GM12878 (cell line): ENCODE data around the gene SLC25A29. TPM values are rescaled to one million over a fixed set of nuclear protein-coding genes. Genes with fewer than 3 reads are reported as not detected.

ENCODE experiments used
- ATAC-seq: fragments of 200-7000 bp; cut with Tn5 transposase; 3 replicates; pipeline ENCODE4 v1.9.1; 2020; ENCODE audit warnings: mild to moderate bottlenecking, moderate library complexity
- BruUV-seq: library from RNA; stranded (reverse); fragments of 400-500 nt; replicated peaks from 2 replicates; lab custom pipeline; 2021; lab: Mats Ljungman, UMichigan
- CTCF ChIA-PET: fragments of 300-600 bp; sonication (Branson Sonifier 250); formaldehyde crosslinking; extraction: SDS; loops from one replicate; lab custom pipeline; 2021; ENCODE audit warnings: inconsistent platforms; lab: Yijun Ruan, JAX
- POLR2A ChIA-PET: fragments of 350-600 bp; formaldehyde crosslinking; extraction: SDS; loops from one replicate; lab custom pipeline; 2021; ENCODE audit warnings: inconsistent platforms; lab: Charles Lee
- RAD21 ChIA-PET: fragments of 300-600 bp; sonication (Branson Sonifier 250); formaldehyde crosslinking; loops from one replicate; lab custom pipeline; 2023; ENCODE audit warnings: antibody characterized with exemption; ENCODE audit not compliant: unreplicated experiment; lab: Charles Lee
- SMC1A ChIA-PET: fragments of 300-600 bp; sonication (Branson Sonifier 250); formaldehyde crosslinking; loops from one replicate; lab custom pipeline; 2023; ENCODE audit not compliant: unreplicated experiment, uncharacterized antibody; lab: Charles Lee
- DNase-seq: peaks from one replicate; pipeline ENCODE4 v3.0.0-alpha.2; 2011; ENCODE audit warnings: low read depth, low spot score
- FAIRE-seq: peaks from 3 replicates; lab custom pipeline; 2011; peaks lifted over from hg19 to GRCh38; lab: Jason Lieb, UNC
- H2AFZ ChIP-seq: 2 replicates; pipeline ENCODE4 v1.6.0; 2011; ENCODE audit warnings: low read depth, low read length, control low read depth; ENCODE audit not compliant: control insufficient read depth
- H3K27ac ChIP-seq: 2 replicates; pipeline ENCODE4 v1.5.1; 2011; ENCODE audit warnings: control low read depth; ENCODE audit not compliant: control insufficient read depth, insufficient read depth
- H3K27me3 ChIP-seq, 2 experiments: replicated peaks in 1 of 2; 2 replicates each; pipeline versions ENCODE4 v1.6.0 to v1.6.1; 2011; ENCODE audit warnings: low read length in 1 of 2; ENCODE audit not compliant: control insufficient read depth in 2 of 2, insufficient read depth in 2 of 2
- H3K36me3 ChIP-seq, 2 experiments: 2 replicates each; pipeline ENCODE4 v1.5.1; 2011; ENCODE audit warnings: low read length in 1 of 2; ENCODE audit not compliant: control insufficient read depth in 2 of 2, insufficient read depth in 2 of 2
- H3K4me1 ChIP-seq: 2 replicates; pipeline ENCODE4 v1.6.1; 2011; ENCODE audit warnings: mild to moderate bottlenecking, low read length, moderate library complexity, mixed read lengths; ENCODE audit not compliant: control insufficient read depth, insufficient read depth
- H3K4me2 ChIP-seq: 2 replicates; pipeline ENCODE4 v1.6.0; 2011; ENCODE audit warnings: control low read depth; ENCODE audit not compliant: control insufficient read depth, insufficient read depth
- H3K4me3 ChIP-seq: fragments of 200-600 bp; sonication (generic); 2 replicates; pipeline ENCODE4 v1.5.1; 2016
- H3K79me2 ChIP-seq: 2 replicates; pipeline ENCODE4 v1.6.0; 2011; ENCODE audit warnings: low read length; ENCODE audit not compliant: control insufficient read depth, insufficient read depth
- H3K9ac ChIP-seq: 2 replicates; pipeline ENCODE4 v1.8.0; 2011; ENCODE audit warnings: low read length, control low read depth, mixed read lengths; ENCODE audit not compliant: control insufficient read depth, insufficient read depth
- H3K9me3 ChIP-seq: replicated peaks from 3 replicates; pipeline ENCODE4 v1.5.1; 2011; ENCODE audit warnings: mild to moderate bottlenecking, low read length; ENCODE audit not compliant: control insufficient read depth, insufficient read depth
- H4K20me1 ChIP-seq: 2 replicates; pipeline ENCODE4 v1.6.0; 2011; ENCODE audit not compliant: control insufficient read depth, insufficient read depth
- BHLHE40 ChIP-seq, 2 experiments: fragments of 450-650 bp in 1 of 2; IDR thresholded peaks; 2 replicates each; pipeline ENCODE4 v1.6.1; 2011 to 2017; ENCODE audit warnings: low read depth in 2 of 2, borderline replicate concordance in 1 of 2, improper control_type of control experiment in 1 of 2, low read length in 1 of 2, mild to moderate bottlenecking in 1 of 2
- EGR1 ChIP-seq, 2 experiments: IDR thresholded peaks; 1 replicate in 1 of 2; 2 replicates in 1 of 2; pipeline ENCODE4 v1.6.1; 2011 to 2012; ENCODE audit warnings: low read depth in 2 of 2, low read length in 2 of 2, borderline replicate concordance in 1 of 2, mild to moderate bottlenecking in 1 of 2, moderate library complexity in 1 of 2
- MTA2 ChIP-seq: fragments of 450-650 bp; IDR thresholded peaks from 2 replicates; pipeline ENCODE4 v1.6.1; 2016; ENCODE audit warnings: low read depth, mild to moderate bottlenecking, moderate library complexity
- MXI1 ChIP-seq: fragments of 150-350 bp; IDR thresholded peaks from 2 replicates; pipeline ENCODE4 v1.6.1; 2011; ENCODE audit warnings: low read depth, mild to moderate bottlenecking, inconsistent platforms, low read length, improper control_type of control experiment
- NR2C1 ChIP-seq: fragments of 450-650 bp; IDR thresholded peaks from 2 replicates; pipeline ENCODE4 v1.6.1; 2017; ENCODE audit warnings: antibody characterized with exemption, mild to moderate bottlenecking, moderate library complexity
- RAD21 ChIP-seq: IDR thresholded peaks from 2 replicates; pipeline ENCODE4 v1.6.1; 2011; ENCODE audit warnings: mild to moderate bottlenecking, low read depth, low read length, moderate library complexity; ENCODE audit not compliant: insufficient read depth
- RB1 ChIP-seq: fragments of 450-650 bp; formaldehyde crosslinking; IDR thresholded peaks from 2 replicates; pipeline ENCODE4 v1.6.1; 2017; ENCODE audit warnings: mild to moderate bottlenecking, borderline replicate concordance
- SMAD5 ChIP-seq: IDR thresholded peaks from 2 replicates; pipeline ENCODE4 v1.6.1; 2016; ENCODE audit warnings: antibody characterized with exemption, low read depth
- SMC3 ChIP-seq: IDR thresholded peaks from 2 replicates; pipeline ENCODE4 v1.6.1; 2011; ENCODE audit warnings: low read length, improper control_type of control experiment, borderline replicate concordance
- ZNF622 ChIP-seq: fragments of 450-650 bp; IDR thresholded peaks from 2 replicates; pipeline ENCODE4 v1.6.1; 2017; ENCODE audit warnings: mild to moderate bottlenecking, inconsistent platforms
- WGBS: methylation state at CpG from one replicate; pipeline ENCODE4 v1.1.6; 2016; ENCODE audit warnings: low lambda C conversion rate; ENCODE audit not compliant: insufficient replicate concordance, insufficient coverage; ENCODE audit errors: missing lambda C conversion rate; 5-methylcytosine and 5-hydroxymethylcytosine counted together
- in situ Hi-C: fragments of 300-500 bp; cut with MboI; formaldehyde crosslinking; loops from 9 replicates; pipeline ENCODE4 v1.14.3; 2018; ENCODE audit warnings: mixed read lengths
- intact Hi-C: fragments of 100-400 bp; cut with micrococcal nuclease; formaldehyde crosslinking; loops from one replicate; pipeline ENCODE4 v1.14.2; 2022; ENCODE audit not compliant: unreplicated experiment
- polyA plus RNA-seq, 11 experiments: library from polyadenylated mRNA; depleted of rRNA in 4 of 11; unstranded in 6 of 11; stranded (reverse) in 5 of 11; fragments of >200 nt; fragmentation: Nextera tagmentation in 4 of 11; fragmentation: Illumina TruSeq in 1 of 11; extraction: Ambion mirVana in 4 of 11; extraction: Trizol in 1 of 11; gene quantifications; 1 replicate in 1 of 11; 2 replicates in 10 of 11; pipeline versions ENCODE4 v1.2.1 to v1.2.3, GENCODE V29; 2011 to 2016; ENCODE audit warnings: inconsistent platforms in 2 of 11, missing spikeins in 2 of 11, low read depth in 1 of 11
- total RNA-seq, 4 experiments: library from RNA; depleted of rRNA in 3 of 4; stranded (reverse); fragments of >200 nt in 3 of 4; fragmentation: Illumina TruSeq in 1 of 4; extraction: Trizol in 1 of 4; gene quantifications; 2 replicates each; pipeline versions ENCODE4 v1.2.1 to v1.2.3, GENCODE V29; 2013 to 2021
- TF ChIP-seq, protein P1 (sequence below): fragments of 450-650 bp; conservative IDR thresholded peaks from 2 replicates; pipeline ENCODE4 v1.6.1; 2017; ENCODE audit warnings: mild to moderate bottlenecking, moderate library complexity
- TF ChIP-seq, protein P2 (sequence below), 3 experiments: IDR thresholded peaks in 2 of 3; conservative IDR thresholded peaks in 1 of 3; 2 replicates each; pipeline ENCODE4 v1.5.1; 2011; ENCODE audit warnings: low read depth in 3 of 3, low read length in 3 of 3, mild to moderate bottlenecking in 3 of 3, control low read depth in 2 of 3, moderate library complexity in 2 of 3, inconsistent platforms in 1 of 3, mixed read lengths in 1 of 3; ENCODE audit not compliant: control insufficient read depth in 2 of 3, insufficient read depth in 1 of 3; ENCODE audit errors: extremely low read depth in 1 of 3

Gene SLC25A29
- total and polyA plus RNA-seq, 10 of the 15 experiments (the other 5 are each of a cell fraction or from before 2014, with no cell fraction given) = 0.42 to 13.3 (median 4.0) TPM; not detected in 1

DNA sequence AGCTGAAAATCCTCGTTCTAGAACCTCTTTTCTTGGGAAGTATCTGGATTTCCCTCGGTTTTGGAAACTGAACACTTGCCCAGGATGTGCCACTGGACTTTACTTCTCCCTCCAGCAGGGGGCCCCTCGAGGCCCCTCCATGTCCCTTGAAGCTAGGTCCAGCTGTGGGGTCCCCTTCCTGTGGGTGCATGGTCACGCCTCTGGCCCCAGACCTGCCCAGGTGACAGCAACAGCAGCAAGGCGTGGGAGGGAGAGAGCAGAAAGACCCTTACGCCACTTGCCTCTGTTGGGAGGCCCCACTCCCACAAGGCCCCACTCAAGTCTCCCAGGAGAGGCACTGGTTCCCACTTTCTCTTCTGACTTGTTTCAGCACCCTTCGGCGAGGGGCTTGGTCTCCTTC, 3.1 kb downstream of the SLC25A29 start:
- Histone ChIP-seq H3K9me3 (no peaks in the 10 kb centered on the region), H3K79me2 (no peaks in the 10 kb centered on the region), H3K4me2 (no peak overlapping the region), H3K27ac (no peak overlapping the region), H3K36me3 (no peaks in the 10 kb centered on the region), H4K20me1 (no peaks in the 10 kb centered on the region), H3K9ac (no peak overlapping the region), H3K27me3 (peaks cover 0 to 5% of the 10 kb centered on the region in 2 experiments; a peak in 1 of 4 replicates), H2AFZ (no peak overlapping the region), H3K4me3 (no peak overlapping the region), H3K4me1 (peaks cover under 1% of the 10 kb centered on the region)
- peak; percentile 58 for TF ChIP-seq SMC3
- TF ChIP-seq, protein P1, sequence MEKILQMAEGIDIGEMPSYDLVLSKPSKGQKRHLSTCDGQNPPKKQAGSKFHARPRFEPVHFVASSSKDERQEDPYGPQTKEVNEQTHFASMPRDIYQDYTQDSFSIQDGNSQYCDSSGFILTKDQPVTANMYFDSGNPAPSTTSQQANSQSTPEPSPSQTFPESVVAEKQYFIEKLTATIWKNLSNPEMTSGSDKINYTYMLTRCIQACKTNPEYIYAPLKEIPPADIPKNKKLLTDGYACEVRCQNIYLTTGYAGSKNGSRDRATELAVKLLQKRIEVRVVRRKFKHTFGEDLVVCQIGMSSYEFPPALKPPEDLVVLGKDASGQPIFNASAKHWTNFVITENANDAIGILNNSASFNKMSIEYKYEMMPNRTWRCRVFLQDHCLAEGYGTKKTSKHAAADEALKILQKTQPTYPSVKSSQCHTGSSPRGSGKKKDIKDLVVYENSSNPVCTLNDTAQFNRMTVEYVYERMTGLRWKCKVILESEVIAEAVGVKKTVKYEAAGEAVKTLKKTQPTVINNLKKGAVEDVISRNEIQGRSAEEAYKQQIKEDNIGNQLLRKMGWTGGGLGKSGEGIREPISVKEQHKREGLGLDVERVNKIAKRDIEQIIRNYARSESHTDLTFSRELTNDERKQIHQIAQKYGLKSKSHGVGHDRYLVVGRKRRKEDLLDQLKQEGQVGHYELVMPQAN = 0 out of 2 replicates have a peak, but pooled peaks have one; percentile 24
- no peak for TF ChIP-seq EGR1 (IDR thresholded peaks at IDR 0.05; ENCODE audit: borderline replicate concordance in 1 of 2, low read depth in 2 of 2, low read length in 2 of 2)
- TF ChIP-seq NR2C1 = no peak
- TF ChIP-seq, protein P2, sequence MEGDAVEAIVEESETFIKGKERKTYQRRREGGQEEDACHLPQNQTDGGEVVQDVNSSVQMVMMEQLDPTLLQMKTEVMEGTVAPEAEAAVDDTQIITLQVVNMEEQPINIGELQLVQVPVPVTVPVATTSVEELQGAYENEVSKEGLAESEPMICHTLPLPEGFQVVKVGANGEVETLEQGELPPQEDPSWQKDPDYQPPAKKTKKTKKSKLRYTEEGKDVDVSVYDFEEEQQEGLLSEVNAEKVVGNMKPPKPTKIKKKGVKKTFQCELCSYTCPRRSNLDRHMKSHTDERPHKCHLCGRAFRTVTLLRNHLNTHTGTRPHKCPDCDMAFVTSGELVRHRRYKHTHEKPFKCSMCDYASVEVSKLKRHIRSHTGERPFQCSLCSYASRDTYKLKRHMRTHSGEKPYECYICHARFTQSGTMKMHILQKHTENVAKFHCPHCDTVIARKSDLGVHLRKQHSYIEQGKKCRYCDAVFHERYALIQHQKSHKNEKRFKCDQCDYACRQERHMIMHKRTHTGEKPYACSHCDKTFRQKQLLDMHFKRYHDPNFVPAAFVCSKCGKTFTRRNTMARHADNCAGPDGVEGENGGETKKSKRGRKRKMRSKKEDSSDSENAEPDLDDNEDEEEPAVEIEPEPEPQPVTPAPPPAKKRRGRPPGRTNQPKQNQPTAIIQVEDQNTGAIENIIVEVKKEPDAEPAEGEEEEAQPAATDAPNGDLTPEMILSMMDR (IDR thresholded peaks at IDR 0.05 in 2 of 3, conservative IDR thresholded peaks at IDR 0.05 in 1 of 3; ENCODE audit: control insufficient read depth in 2 of 3, extremely low read depth in 1 of 3, insufficient read depth in 1 of 3, low read depth in 3 of 3, low read length in 3 of 3) = peak; percentile 64 to 82 (median 66)
- peak; percentile 58 for TF ChIP-seq RAD21
- TF ChIP-seq BHLHE40 (IDR thresholded peaks at IDR 0.05; ENCODE audit: borderline replicate concordance in 1 of 2, low read depth in 2 of 2, low read length in 1 of 2) = 0 out of 4 replicates have a peak, but pooled peaks of 1 of the 2 experiments have one; percentile 8
- no peak for TF ChIP-seq MXI1
- no peak for TF ChIP-seq MTA2
- no peak for TF ChIP-seq SMAD5
- TF ChIP-seq ZNF622 = no peak
- TF ChIP-seq RB1 = peak; percentile 42; the same call in 1 of the 2 replicates
- BruUV-seq = no TSS peak
- in situ Hi-C loops = loop anchor here (5.0 kb wide), 1 partner anchor 69 kb away; no protein-coding TSS in a partner anchor
- DNase-seq (no peak), ATAC-seq (0 out of 3 replicates have a peak, but pooled peaks have one; percentile 15), FAIRE-seq (no peak)
- WGBS = 26% methylated on average over 8 of the region's 8 CpGs
- ChIA-PET SMC1A (interaction anchor here (0.8 to 3.7 kb wide), 8 partner anchors 9 to 131 kb away, joined by 3 to 25 read pairs (median 4); partner anchors contain the start of gene WDR25), CTCF (interaction anchor here (0.9 to 3.3 kb wide), 18 partner anchors 8 to 342 kb away, joined by 3 to 26 read pairs (median 6); partner anchors contain the start of gene WDR25), POLR2A (interaction anchor here (1.1 kb wide), 1 partner anchor 72 kb away, joined by 5 read pairs; a partner anchor contains a TSS), RAD21 (interaction anchor here (0.7 to 4.1 kb wide), 8 partner anchors 9 to 94 kb away, joined by 3 to 25 read pairs (median 4); a partner anchor contains a TSS)
- intact Hi-C loops = loop anchor here (1.0 to 5.0 kb wide), 2 partner anchors 74 to 339 kb away; no protein-coding TSS in a partner anchor
